ENCODE measurements around the gene CEP170B. TPM values are rescaled to one million over a fixed set of nuclear protein-coding genes. Genes with fewer than 3 reads are reported as not detected.

CEP170B gene
- total and polyA plus RNA-seq, 2 of the 13 experiments (the other 11 are each of a cell fraction or from before 2014, with no cell fraction given) = 4.3 to 8.8 TPM

DNA sequence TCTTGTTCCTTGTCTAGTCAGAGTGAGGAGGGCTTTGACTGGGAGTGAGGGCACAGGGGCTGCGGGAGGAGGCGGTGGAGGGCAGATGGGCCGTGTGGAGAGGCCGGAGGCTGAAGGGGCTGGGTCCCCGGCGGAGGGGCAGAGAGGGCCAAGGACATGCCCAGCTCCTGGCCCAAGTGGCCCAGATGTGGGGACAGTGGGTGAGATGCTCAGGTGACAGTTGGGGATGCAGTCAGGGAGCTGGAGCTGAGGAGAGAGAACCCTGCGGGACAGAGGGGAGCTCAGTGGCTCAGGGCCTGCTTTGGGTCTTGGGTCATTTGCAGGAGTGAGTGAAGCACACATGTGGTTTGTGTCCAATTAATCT, 33.1 kb downstream of the CEP170B start:
- TF ChIP-seq, protein P1, sequence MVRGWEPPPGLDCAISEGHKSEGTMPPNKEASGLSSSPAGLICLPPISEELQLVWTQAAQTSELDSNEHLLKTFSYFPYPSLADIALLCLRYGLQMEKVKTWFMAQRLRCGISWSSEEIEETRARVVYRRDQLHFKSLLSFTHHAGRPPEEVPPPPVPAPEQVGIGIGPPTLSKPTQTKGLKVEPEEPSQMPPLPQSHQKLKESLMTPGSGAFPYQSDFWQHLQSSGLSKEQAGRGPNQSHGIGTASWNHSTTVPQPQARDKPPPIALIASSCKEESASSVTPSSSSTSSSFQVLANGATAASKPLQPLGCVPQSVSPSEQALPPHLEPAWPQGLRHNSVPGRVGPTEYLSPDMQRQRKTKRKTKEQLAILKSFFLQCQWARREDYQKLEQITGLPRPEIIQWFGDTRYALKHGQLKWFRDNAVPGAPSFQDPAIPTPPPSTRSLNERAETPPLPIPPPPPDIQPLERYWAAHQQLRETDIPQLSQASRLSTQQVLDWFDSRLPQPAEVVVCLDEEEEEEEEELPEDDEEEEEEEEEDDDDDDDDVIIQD (CRISPR knock-in tag; IDR thresholded peaks at IDR 0.05; ENCODE audit: low read depth) = no peak
- no peak for TF ChIP-seq ZNF431 (CRISPR knock-in tag; IDR thresholded peaks at IDR 0.05; ENCODE audit: borderline replicate concordance, low read depth)
- TF ChIP-seq, protein P2, sequence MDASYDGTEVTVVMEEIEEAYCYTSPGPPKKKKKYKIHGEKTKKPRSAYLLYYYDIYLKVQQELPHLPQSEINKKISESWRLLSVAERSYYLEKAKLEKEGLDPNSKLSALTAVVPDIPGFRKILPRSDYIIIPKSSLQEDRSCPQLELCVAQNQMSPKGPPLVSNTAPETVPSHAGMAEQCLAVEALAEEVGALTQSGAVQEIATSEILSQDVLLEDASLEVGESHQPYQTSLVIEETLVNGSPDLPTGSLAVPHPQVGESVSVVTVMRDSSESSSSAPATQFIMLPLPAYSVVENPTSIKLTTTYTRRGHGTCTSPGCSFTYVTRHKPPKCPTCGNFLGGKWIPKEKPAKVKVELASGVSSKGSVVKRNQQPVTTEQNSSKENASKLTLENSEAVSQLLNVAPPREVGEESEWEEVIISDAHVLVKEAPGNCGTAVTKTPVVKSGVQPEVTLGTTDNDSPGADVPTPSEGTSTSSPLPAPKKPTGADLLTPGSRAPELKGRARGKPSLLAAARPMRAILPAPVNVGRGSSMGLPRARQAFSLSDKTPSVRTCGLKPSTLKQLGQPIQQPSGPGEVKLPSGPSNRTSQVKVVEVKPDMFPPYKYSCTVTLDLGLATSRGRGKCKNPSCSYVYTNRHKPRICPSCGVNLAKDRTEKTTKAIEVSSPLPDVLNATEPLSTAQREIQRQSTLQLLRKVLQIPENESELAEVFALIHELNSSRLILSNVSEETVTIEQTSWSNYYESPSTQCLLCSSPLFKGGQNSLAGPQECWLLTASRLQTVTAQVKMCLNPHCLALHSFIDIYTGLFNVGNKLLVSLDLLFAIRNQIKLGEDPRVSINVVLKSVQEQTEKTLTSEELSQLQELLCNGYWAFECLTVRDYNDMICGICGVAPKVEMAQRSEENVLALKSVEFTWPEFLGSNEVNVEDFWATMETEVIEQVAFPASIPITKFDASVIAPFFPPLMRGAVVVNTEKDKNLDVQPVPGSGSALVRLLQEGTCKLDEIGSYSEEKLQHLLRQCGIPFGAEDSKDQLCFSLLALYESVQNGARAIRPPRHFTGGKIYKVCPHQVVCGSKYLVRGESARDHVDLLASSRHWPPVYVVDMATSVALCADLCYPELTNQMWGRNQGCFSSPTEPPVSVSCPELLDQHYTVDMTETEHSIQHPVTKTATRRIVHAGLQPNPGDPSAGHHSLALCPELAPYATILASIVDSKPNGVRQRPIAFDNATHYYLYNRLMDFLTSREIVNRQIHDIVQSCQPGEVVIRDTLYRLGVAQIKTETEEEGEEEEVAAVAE (CRISPR knock-in tag; IDR thresholded peaks at IDR 0.05; ENCODE audit: borderline replicate concordance) = no peak
- TF ChIP-seq ZNF282 (IDR thresholded peaks at IDR 0.05; ENCODE audit: partially characterized antibody) = no peak
- TF ChIP-seq ZNF788 (CRISPR knock-in tag; IDR thresholded peaks at IDR 0.05; ENCODE audit: borderline replicate concordance) = no peak
- TF ChIP-seq MED13 (CRISPR knock-in tag; IDR thresholded peaks at IDR 0.05) = no peak
- TF ChIP-seq ZNF616 (CRISPR knock-in tag; IDR thresholded peaks at IDR 0.05; ENCODE audit: low read depth) = no peak
- TF ChIP-seq ZNF451 (CRISPR knock-in tag; IDR thresholded peaks at IDR 0.05) = no peak
- TF ChIP-seq REXO4 (CRISPR knock-in tag; IDR thresholded peaks at IDR 0.05; ENCODE audit: borderline replicate concordance) = no peak
- TF ChIP-seq RARA (CRISPR knock-in tag; IDR thresholded peaks at IDR 0.05) = no peak
- Histone ChIP-seq H3K36me3 (replicated peaks in 1 of 2; ENCODE audit: control insufficient read depth in 1 of 2, insufficient read depth in 2 of 2, low read length in 2 of 2) (no peaks in the 10 kb centered on the region), H3K79me2 (ENCODE audit: insufficient read depth, low read length) (no peaks in the 10 kb centered on the region), H3K4me2 (ENCODE audit: low read depth, low read length) (no peak overlapping the region), H3K9me3 (ENCODE audit: low read length) (no peaks in the 10 kb centered on the region), H3K4me1 (ENCODE audit: insufficient read depth, low read length) (peaks cover 9% of the 10 kb centered on the region; the same call in 1 of the 2 replicates), H3K9ac (ENCODE audit: insufficient read depth, low read depth, low read length) (no peak overlapping the region), H2AFZ (ENCODE audit: low read length) (no peak overlapping the region), H3K27me3 (ENCODE audit: control insufficient read depth in 1 of 2, insufficient read depth in 2 of 2, low read length in 2 of 2) (peaks cover 0 to 13% of the 10 kb centered on the region in 2 experiments; a peak in 4 of 5 replicates), H4K20me1 (ENCODE audit: insufficient read depth, low read length) (no peaks in the 10 kb centered on the region), H3K4me3 (replicated peaks in 1 of 3; ENCODE audit: insufficient read depth in 1 of 3, low read depth in 2 of 3, low read length in 3 of 3) (no peak overlapping the region), H3K27ac (ENCODE audit: extremely low read length, insufficient read depth, low read length) (no peak overlapping the region)
- CTCF ChIA-PET (ENCODE audit: low intra/inter-chr PET ratio, low total read pairs) = no interaction called here
- in situ Hi-C loops (cut with HindIII; ENCODE audit: extremely low pct_ligation_motif_present, low pct_unique_long_range_greater_than_20kb) = no loop called here
- FAIRE-seq (no peak), ATAC-seq (no peak), DNase-seq (ENCODE audit: low spot score) (no peak)
- 78% methylated on average over 7 of the region's 7 CpGs for WGBS (ENCODE audit: low lambda C conversion rate)
- intact Hi-C loops (cut with micrococcal nuclease; ENCODE audit: unreplicated experiment) = no loop called here
- BruUV-seq (replicated peaks) = no TSS peak
- POLR2A ChIA-PET = no interaction called here
